SH-SY5Y (cell line): ENCODE data around the gene REST.

ENCODE experiments used
- GATA2 ChIP-seq: IDR thresholded peaks from 2 replicates; pipeline ENCODE4 v1.6.1; 2011; ENCODE audit warnings: mild to moderate bottlenecking, low read depth, low read length
- GATA3 ChIP-seq: IDR thresholded peaks from 2 replicates; pipeline ENCODE4 v1.6.1; 2011; ENCODE audit warnings: low read depth, mild to moderate bottlenecking, low read length, moderate library complexity

DNA sequence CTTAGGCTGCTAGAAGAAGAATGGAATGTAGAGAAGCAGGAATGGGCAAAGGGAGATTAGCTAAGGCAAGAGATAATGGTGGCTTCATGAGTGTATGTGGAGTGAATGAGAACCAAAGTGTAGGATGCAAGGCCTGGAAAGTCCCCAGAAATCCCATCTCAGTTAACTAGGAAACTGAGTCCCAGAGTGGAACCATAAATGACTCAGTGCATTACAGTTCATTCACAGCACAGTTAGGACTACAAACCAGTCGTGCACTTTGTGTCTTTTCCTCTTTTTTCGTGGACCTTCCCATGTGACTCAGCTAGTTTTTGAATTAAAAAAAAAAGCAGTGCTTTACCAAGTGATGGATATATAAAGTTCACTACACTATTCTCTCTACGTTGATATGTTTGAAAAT is 27.7 kb upstream of the REST start:
- no peak for TF ChIP-seq GATA2
- no peak for TF ChIP-seq GATA3
